RWPE2 (cell line): ENCODE data around the gene HMGXB4.

Experiments used
- ATAC-seq: fragments of 200-7000 bp; cut with Tn5 transposase; 3 replicates; pipeline ENCODE4 v1.9.1; 2021; ENCODE audit warnings: low read depth
- DNase-seq: peaks from one replicate; pipeline ENCODE4 v3.0.0-alpha.2; 2020; ENCODE audit warnings: low spot score
- H3K27ac ChIP-seq: fragments of 450-650 bp; 2 replicates; pipeline ENCODE4 v1.5.1; 2017; ENCODE audit warnings: mild to moderate bottlenecking; ENCODE audit not compliant: poor library complexity, severe bottlenecking
- H3K27me3 ChIP-seq: fragments of 250-450 bp; sonication (Bioruptor Pico); 2 replicates; pipeline ENCODE4 v1.5.1; 2021; ENCODE audit warnings: mild to moderate bottlenecking, moderate library complexity; ENCODE audit not compliant: insufficient read depth, poor library complexity, severe bottlenecking
- H3K36me3 ChIP-seq: fragments of 250-450 bp; sonication (Bioruptor Pico); 2 replicates; pipeline ENCODE4 v1.5.1; 2020; ENCODE audit warnings: low read depth, mild to moderate bottlenecking, moderate library complexity
- H3K4me1 ChIP-seq: fragments of 250-450 bp; sonication (Bioruptor Pico); 2 replicates; pipeline ENCODE4 v1.5.1; 2021; ENCODE audit warnings: mild to moderate bottlenecking, moderate library complexity; ENCODE audit not compliant: insufficient read depth, poor library complexity, severe bottlenecking
- H3K4me3 ChIP-seq: fragments of 250-450 bp; sonication (Bioruptor Pico); 2 replicates; pipeline ENCODE4 v1.5.1; 2021; ENCODE audit warnings: mild to moderate bottlenecking, moderate library complexity; ENCODE audit not compliant: severe bottlenecking
- H3K9me3 ChIP-seq: fragments of 250-450 bp; sonication (Bioruptor Pico); 2 replicates; pipeline ENCODE4 v1.5.1; 2021; ENCODE audit warnings: mild to moderate bottlenecking, moderate library complexity; ENCODE audit not compliant: severe bottlenecking
- TF ChIP-seq, protein P1 (sequence below): fragments of 450-650 bp; IDR thresholded peaks from one replicate; pipeline ENCODE4 v1.5.1; 2017; ENCODE audit warnings: mild to moderate bottlenecking, moderate library complexity; ENCODE audit not compliant: poor library complexity, severe bottlenecking

HMGXB4 gene

DNA sequence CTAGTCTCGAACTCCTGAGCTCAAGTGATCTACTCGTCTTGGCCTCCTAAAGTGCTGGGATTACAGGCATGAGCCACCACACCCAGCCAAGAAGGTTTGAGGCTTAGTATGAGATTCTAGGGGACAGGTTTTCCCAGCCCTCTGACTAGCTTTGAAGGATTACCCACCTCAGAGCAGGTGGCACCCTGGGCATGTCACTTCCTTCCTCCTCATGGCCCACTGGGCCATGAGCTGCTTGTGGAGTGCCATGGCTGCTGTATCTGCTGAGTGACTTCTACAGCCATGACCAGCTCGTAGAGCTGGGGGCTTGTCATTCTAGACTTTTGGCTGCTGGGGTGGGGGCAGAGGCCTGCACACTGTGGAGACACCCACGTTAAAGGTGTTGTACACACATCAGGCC lies 67.5 kb downstream of the HMGXB4 start:
- Histone ChIP-seq H3K9me3 (no peaks in the 10 kb centered on the region), H3K4me3 (no peak overlapping the region), H3K27me3 (no peaks in the 10 kb centered on the region), H3K4me1 (no peaks in the 10 kb centered on the region), H3K36me3 (peaks cover 21% of the 10 kb centered on the region; the same call in 1 of the 2 replicates), H3K27ac (no peak overlapping the region)
- TF ChIP-seq, protein P1, sequence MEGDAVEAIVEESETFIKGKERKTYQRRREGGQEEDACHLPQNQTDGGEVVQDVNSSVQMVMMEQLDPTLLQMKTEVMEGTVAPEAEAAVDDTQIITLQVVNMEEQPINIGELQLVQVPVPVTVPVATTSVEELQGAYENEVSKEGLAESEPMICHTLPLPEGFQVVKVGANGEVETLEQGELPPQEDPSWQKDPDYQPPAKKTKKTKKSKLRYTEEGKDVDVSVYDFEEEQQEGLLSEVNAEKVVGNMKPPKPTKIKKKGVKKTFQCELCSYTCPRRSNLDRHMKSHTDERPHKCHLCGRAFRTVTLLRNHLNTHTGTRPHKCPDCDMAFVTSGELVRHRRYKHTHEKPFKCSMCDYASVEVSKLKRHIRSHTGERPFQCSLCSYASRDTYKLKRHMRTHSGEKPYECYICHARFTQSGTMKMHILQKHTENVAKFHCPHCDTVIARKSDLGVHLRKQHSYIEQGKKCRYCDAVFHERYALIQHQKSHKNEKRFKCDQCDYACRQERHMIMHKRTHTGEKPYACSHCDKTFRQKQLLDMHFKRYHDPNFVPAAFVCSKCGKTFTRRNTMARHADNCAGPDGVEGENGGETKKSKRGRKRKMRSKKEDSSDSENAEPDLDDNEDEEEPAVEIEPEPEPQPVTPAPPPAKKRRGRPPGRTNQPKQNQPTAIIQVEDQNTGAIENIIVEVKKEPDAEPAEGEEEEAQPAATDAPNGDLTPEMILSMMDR, result no peak
- DNase-seq, result no peak
- no peak for ATAC-seq

DNA sequence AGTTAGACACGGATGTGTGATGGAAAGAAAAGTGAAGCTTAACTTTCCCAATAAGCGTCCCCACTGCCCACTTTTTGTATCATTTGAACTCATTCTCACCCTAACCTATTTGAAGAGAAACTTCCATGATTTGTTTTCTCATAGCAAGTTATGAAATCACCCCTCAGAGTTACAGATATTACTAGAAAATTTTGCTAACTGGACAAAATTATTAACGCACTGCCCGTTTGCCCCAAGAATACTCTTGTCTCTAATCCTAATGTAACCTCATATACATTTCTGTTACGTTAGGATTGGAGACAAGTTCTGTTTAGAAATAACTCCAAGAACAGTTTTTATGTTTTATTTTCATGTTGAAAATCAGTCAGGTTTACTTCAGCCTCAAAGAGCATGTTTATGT lies 67.9 kb downstream of the HMGXB4 start:
- TF ChIP-seq, protein P1, result no peak
- Histone ChIP-seq H3K27me3 (no peaks in the 10 kb centered on the region), H3K4me1 (no peaks in the 10 kb centered on the region), H3K4me3 (no peak overlapping the region), H3K36me3 (peaks cover 21% of the 10 kb centered on the region; the same call in 1 of the 2 replicates), H3K27ac (no peak overlapping the region), H3K9me3 (no peaks in the 10 kb centered on the region)
- DNase-seq, result no peak
- ATAC-seq, result no peak

DNA sequence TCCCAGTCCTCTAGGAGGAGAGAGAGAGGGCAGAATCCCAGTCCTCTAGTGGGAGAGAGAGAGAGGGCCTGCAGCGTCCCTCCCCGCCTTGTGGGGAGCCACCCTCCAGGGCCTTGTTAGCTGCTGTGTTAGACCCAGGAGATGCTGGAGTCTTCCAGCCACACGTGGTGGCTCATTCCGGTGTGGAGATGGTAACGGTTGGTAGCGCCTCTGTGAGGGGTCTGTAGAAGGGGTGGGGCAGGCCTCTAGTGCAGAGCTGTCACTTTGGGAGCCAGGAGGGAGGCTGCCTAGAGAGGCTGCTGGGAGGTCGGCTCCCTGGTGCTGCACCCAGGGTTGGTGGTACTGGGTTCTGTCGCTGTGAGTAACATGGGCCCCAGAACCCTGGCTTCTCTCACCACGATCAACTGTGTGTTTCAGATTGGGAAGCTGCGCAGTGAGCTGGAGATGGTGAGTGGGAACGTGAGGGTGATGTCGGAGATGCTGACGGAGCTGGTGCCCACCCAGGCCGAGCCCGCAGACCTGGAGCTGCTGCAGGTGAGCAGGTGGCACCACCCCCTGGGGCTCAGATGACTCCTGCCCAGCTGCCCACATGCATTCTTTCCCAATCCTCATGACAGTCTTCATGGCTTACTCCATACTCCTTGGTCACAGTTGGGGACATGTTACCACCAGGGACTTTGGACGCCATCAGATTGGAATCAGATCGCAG lies 69.7 kb downstream of the HMGXB4 start:
- no peak overlapping the region for H3K27ac ChIP-seq
- H3K9me3 ChIP-seq, result no peaks in the 10 kb centered on the region
- H3K27me3 ChIP-seq, result no peaks in the 10 kb centered on the region
- ATAC-seq (no peak), DNase-seq (no peak)
- no peak overlapping the region for H3K4me3 ChIP-seq
- H3K36me3 ChIP-seq, result peaks cover 21% of the 10 kb centered on the region; the same call in 1 of the 2 replicates
- H3K4me1 ChIP-seq, result no peaks in the 10 kb centered on the region
- TF ChIP-seq, protein P1, result no peak

DNA sequence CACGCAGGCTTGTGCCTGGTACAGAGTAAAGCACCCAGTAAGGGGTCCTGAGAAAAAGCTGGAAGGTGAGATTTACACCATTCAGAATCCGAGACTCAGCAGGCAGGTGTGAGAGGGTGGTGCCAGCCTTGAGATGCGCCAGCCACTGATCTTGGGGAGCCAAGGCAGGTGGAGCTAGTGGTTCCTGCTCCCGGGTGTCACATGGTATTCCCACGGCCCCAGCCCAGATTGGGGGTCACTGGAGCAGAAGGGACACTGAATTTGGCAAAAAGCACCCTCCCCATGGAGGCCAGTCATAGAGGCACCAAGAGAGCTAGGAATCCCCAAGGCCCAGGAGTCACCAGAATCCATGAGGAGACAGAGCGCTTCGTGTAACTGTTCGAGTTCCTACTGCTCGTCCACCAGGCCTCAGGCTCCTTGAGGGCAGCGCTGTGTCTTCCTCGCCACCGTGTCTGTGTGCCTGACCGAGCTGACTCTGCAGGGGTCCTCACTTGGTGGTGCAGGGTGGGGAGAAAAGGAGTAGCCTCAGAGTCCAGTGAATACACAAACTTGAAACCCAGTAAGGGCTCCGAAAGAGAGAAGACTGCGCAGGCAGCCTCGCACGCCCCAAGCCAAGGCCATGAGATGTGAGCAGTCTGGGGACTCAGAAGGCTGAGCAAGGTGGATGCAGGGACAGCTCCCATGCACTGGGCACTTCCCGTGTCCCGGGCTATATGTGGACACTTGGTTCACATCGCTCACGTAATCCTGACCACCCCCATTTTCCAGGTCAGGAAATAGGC lies 70.6 kb downstream of the HMGXB4 start:
- no peaks in the 10 kb centered on the region for H3K4me1 ChIP-seq
- TF ChIP-seq, protein P1, result no peak
- ATAC-seq, result no peak
- H3K4me3 ChIP-seq, result no peak overlapping the region
- H3K27me3 ChIP-seq, result no peaks in the 10 kb centered on the region
- no peaks in the 10 kb centered on the region for H3K9me3 ChIP-seq
- H3K36me3 ChIP-seq, result peaks cover 21% of the 10 kb centered on the region; the same call in 1 of the 2 replicates
- DNase-seq, result no peak
- no peak overlapping the region for H3K27ac ChIP-seq
